ENCODE results near the gene BRF1. TPM values are rescaled to one million over a fixed set of nuclear protein-coding genes. Genes with fewer than 3 reads are reported as not detected.

Gene BRF1
- total RNA-seq, 1 experiment from 2014 or later: 41.8 TPM

GRCh38 chr14:105200641-105201040 is 100.2 kb downstream of the BRF1 start:
- BruUV-seq (replicated peaks): no TSS peak
- ChIA-PET CTCF (interaction anchor here (1.0 to 1.1 kb wide), 2 partner anchors 31 to 110 kb away, joined by 3 to 4 read pairs; no protein-coding TSS in a partner anchor), POLR2A (ENCODE audit: low non-redundant PET) (interaction anchor here (0.6 kb wide), 1 partner anchor 11 kb away, joined by 3 read pairs; no protein-coding TSS in a partner anchor)
- intact Hi-C loops (cut with micrococcal nuclease; ENCODE audit: unreplicated experiment): no loop called here
- DNase-seq (ENCODE audit: low spot score): no peak
- no peaks in the 10 kb centered on the region for H3K36me3 ChIP-seq (ENCODE audit: insufficient read depth, low read length, poor library complexity, severe bottlenecking)
- H3K4me3 ChIP-seq (ENCODE audit: low read depth, low read length, poor library complexity, severe bottlenecking): no peak overlapping the region
- TF ChIP-seq EZH2 (IDR thresholded peaks at IDR 0.05; ENCODE audit: borderline replicate concordance, low read depth, low read length, poor library complexity, severe bottlenecking) (no peak), CTCF (conservative IDR thresholded peaks at IDR 0.05; ENCODE audit: low read depth, low read length) (no peak)
- no peaks in the 10 kb centered on the region for H3K9me3 ChIP-seq (ENCODE audit: low read depth, low read length, poor library complexity, severe bottlenecking)
- H3K4me1 ChIP-seq (ENCODE audit: insufficient read depth, low read length, poor library complexity, severe bottlenecking): peaks cover 14% of the 10 kb centered on the region
- no peaks in the 10 kb centered on the region for H3K27me3 ChIP-seq (replicated peaks; ENCODE audit: insufficient read depth, low read depth, low read length, poor library complexity)
- H3K27ac ChIP-seq (ENCODE audit: low read depth, low read length, poor library complexity, severe bottlenecking): no peak overlapping the region

DNA sequence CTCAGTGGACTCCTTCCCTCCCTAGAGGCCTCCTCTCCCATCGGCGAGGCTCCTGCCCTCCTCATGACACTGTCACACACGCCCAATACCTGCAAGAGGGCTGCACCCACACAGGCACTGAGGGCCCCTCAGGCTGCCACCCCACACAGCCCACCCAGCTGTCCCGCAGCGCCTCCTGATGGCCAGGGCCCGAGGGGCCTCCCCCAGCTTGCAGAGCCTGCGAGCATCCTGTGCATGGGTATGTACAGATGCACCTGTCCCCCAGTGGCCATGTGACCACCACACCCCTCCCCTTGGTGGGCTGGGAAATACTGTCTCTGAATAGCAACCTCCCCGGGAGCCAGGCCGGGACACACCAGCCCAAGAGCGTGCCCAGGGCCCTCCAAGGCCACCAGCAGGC is 100.7 kb downstream of the BRF1 start:
- Histone ChIP-seq H3K4me1 (ENCODE audit: insufficient read depth, low read length, poor library complexity, severe bottlenecking) (peaks cover 20% of the 10 kb centered on the region), H3K27ac (ENCODE audit: low read depth, low read length, poor library complexity, severe bottlenecking) (no peak overlapping the region), H3K36me3 (ENCODE audit: insufficient read depth, low read length, poor library complexity, severe bottlenecking) (no peaks in the 10 kb centered on the region), H3K27me3 (replicated peaks; ENCODE audit: insufficient read depth, low read depth, low read length, poor library complexity) (no peaks in the 10 kb centered on the region), H3K4me3 (ENCODE audit: low read depth, low read length, poor library complexity, severe bottlenecking) (no peak overlapping the region), H3K9me3 (ENCODE audit: low read depth, low read length, poor library complexity, severe bottlenecking) (no peaks in the 10 kb centered on the region)
- BruUV-seq (replicated peaks): no TSS peak
- ChIA-PET POLR2A (ENCODE audit: low non-redundant PET) (no interaction called here), CTCF (interaction anchor here (1.0 to 1.1 kb wide), 2 partner anchors 30 to 110 kb away, joined by 3 to 4 read pairs; no protein-coding TSS in a partner anchor)
- intact Hi-C loops (cut with micrococcal nuclease; ENCODE audit: unreplicated experiment): no loop called here
- TF ChIP-seq CTCF (conservative IDR thresholded peaks at IDR 0.05; ENCODE audit: low read depth, low read length): peak; percentile 56
- TF ChIP-seq EZH2 (IDR thresholded peaks at IDR 0.05; ENCODE audit: borderline replicate concordance, low read depth, low read length, poor library complexity, severe bottlenecking): no peak
- no peak for DNase-seq (ENCODE audit: low spot score)

GRCh38 chr14:105199093-105199492 is 101.7 kb downstream of the BRF1 start:
- no TSS peak for BruUV-seq (replicated peaks)

More at GRCh38 chr14:105199093-105199492, 101.7 kb downstream of the BRF1 start:
- Histone ChIP-seq H3K36me3 (ENCODE audit: insufficient read depth, low read length, poor library complexity, severe bottlenecking) (no peaks in the 10 kb centered on the region), H3K4me3 (ENCODE audit: low read depth, low read length, poor library complexity, severe bottlenecking) (no peak overlapping the region), H3K4me1 (ENCODE audit: insufficient read depth, low read length, poor library complexity, severe bottlenecking) (peaks cover 30% of the 10 kb centered on the region), H3K27me3 (replicated peaks; ENCODE audit: insufficient read depth, low read depth, low read length, poor library complexity) (no peaks in the 10 kb centered on the region), H3K27ac (ENCODE audit: low read depth, low read length, poor library complexity, severe bottlenecking) (no peak overlapping the region), H3K9me3 (ENCODE audit: low read depth, low read length, poor library complexity, severe bottlenecking) (no peaks in the 10 kb centered on the region)
- no peak for DNase-seq (ENCODE audit: low spot score)
- intact Hi-C loops (cut with micrococcal nuclease; ENCODE audit: unreplicated experiment): loop anchor here (5.0 kb wide), 1 partner anchor 107 kb away; no protein-coding TSS in a partner anchor
- POLR2A ChIA-PET (ENCODE audit: low non-redundant PET): no interaction called here
- no peak for TF ChIP-seq CTCF (conservative IDR thresholded peaks at IDR 0.05; ENCODE audit: low read depth, low read length)
- no peak for TF ChIP-seq EZH2 (IDR thresholded peaks at IDR 0.05; ENCODE audit: borderline replicate concordance, low read depth, low read length, poor library complexity, severe bottlenecking)
- CTCF ChIA-PET: no interaction called here

Measured in A673 (cell line).